SK-N-SH (cell line): ENCODE data around the gene NNT. TPM values are rescaled to one million over a fixed set of nuclear protein-coding genes. Genes with fewer than 3 reads are reported as not detected.

ENCODE experiments used
- CTCF ChIA-PET: fragments of 300-600, 350-600 bp; formaldehyde crosslinking; extraction: SDS; loops from one replicate; lab custom pipeline; 2021; lab: Yijun Ruan, JAX
- POLR2A ChIA-PET: fragments of 350-600 bp; sonication (Branson Sonifier 250); formaldehyde crosslinking; extraction: SDS; loops from one replicate; lab custom pipeline; 2020; ENCODE audit warnings: antibody characterized with exemption, inconsistent platforms; lab: Yijun Ruan, JAX
- DNase-seq: peaks from one replicate; pipeline ENCODE4 v3.0.0; 2012
- H2AFZ ChIP-seq: fragments of 200-600 bp; sonication (generic); 2 replicates; pipeline ENCODE4 v1.8.1; 2016; ENCODE audit warnings: antibody characterized with exemption, mild to moderate bottlenecking, low read depth
- H3F3A ChIP-seq: fragments of 200-600 bp; sonication (generic); replicated peaks from 2 replicates; pipeline ENCODE3; 2016; ENCODE audit warnings: antibody characterized with exemption, mild to moderate bottlenecking; ENCODE audit not compliant: insufficient read depth
- H3K27ac ChIP-seq, 2 experiments: fragments of 200-500 bp in 1 of 2; fragments of 200-600 bp in 1 of 2; sonication (Bioruptor generic) in 1 of 2; sonication (generic), shearing (Covaris generic) in 1 of 2; 2 replicates each; pipeline versions ENCODE4 v1.5.1 to v1.6.1; 2014 to 2016; ENCODE audit warnings: low read depth in 2 of 2, inconsistent platforms in 1 of 2, low read length in 1 of 2, mild to moderate bottlenecking in 1 of 2, mixed read lengths in 1 of 2
- H3K27me3 ChIP-seq: fragments of 200-600 bp; sonication (generic), shearing (Covaris generic); 2 replicates; pipeline ENCODE4 v1.6.1; 2016; ENCODE audit warnings: mixed run types; ENCODE audit not compliant: insufficient read depth
- H3K36me3 ChIP-seq, 2 experiments: fragments of 200-500 bp in 1 of 2; fragments of 200-600 bp in 1 of 2; sonication (Bioruptor generic) in 1 of 2; sonication (generic) in 1 of 2; replicated peaks in 1 of 2; 2 replicates each; pipeline versions ENCODE3 to v1.5.1; 2014 to 2016; ENCODE audit warnings: low read length in 1 of 2, mild to moderate bottlenecking in 1 of 2; ENCODE audit not compliant: insufficient read depth in 2 of 2, control insufficient read depth in 1 of 2
- H3K4me1 ChIP-seq, 2 experiments: fragments of 200-500 bp in 1 of 2; fragments of 200-600 bp in 1 of 2; sonication (Bioruptor generic) in 1 of 2; sonication (generic), shearing (Covaris generic) in 1 of 2; 2 replicates each; pipeline versions ENCODE4 v1.5.1 to v1.6.1; 2014 to 2016; ENCODE audit warnings: low read depth in 1 of 2, low read length in 1 of 2, mixed run types in 1 of 2; ENCODE audit not compliant: insufficient read depth in 2 of 2, control insufficient read depth in 1 of 2
- H3K4me2 ChIP-seq: fragments of 200-600 bp; sonication (generic), shearing (Covaris generic); 2 replicates; pipeline ENCODE4 v1.6.1; 2017; ENCODE audit warnings: mixed run types
- H3K4me3 ChIP-seq, 2 experiments: fragments of 200-500 bp in 1 of 2; fragments of 200-600 bp in 1 of 2; sonication (Bioruptor generic) in 1 of 2; sonication (generic), shearing (Covaris generic) in 1 of 2; 2 replicates each; pipeline versions ENCODE4 v1.5.1 to v1.8.1; 2014 to 2016; ENCODE audit warnings: low read depth in 2 of 2, inconsistent platforms in 1 of 2, low read length in 1 of 2, mild to moderate bottlenecking in 1 of 2, mixed read lengths in 1 of 2, moderate library complexity in 1 of 2
- H3K79me2 ChIP-seq: fragments of 200-600 bp; sonication (generic); 2 replicates; pipeline ENCODE4 v1.8.1; 2017; ENCODE audit warnings: mild to moderate bottlenecking; ENCODE audit not compliant: insufficient read depth
- H3K9ac ChIP-seq: fragments of 200-600 bp; sonication (generic); 2 replicates; pipeline ENCODE4 v1.6.1; 2017; ENCODE audit warnings: mixed run types
- H3K9me2 ChIP-seq: fragments of 200-600 bp; sonication (generic); 2 replicates; pipeline ENCODE4 v1.6.1; 2017; ENCODE audit warnings: mixed run types
- H3K9me3 ChIP-seq: fragments of 200-600 bp; sonication (generic); 2 replicates; pipeline ENCODE4 v1.6.1; 2017; ENCODE audit warnings: mixed run types, mild to moderate bottlenecking, moderate library complexity
- H4K20me1 ChIP-seq: fragments of 200-600 bp; sonication (generic); 2 replicates; pipeline ENCODE4 v1.6.1; 2017; ENCODE audit warnings: mild to moderate bottlenecking, mixed run types; ENCODE audit not compliant: insufficient read depth
- CHD2 ChIP-seq: fragments of 150-350 bp; IDR thresholded peaks from 2 replicates; pipeline ENCODE4 v1.6.1; 2018; ENCODE audit warnings: low read length; ENCODE audit not compliant: partially characterized antibody
- ELF1 ChIP-seq: IDR thresholded peaks from 2 replicates; pipeline ENCODE4 v1.4.0; 2012
- EP300 ChIP-seq, 2 experiments: IDR thresholded peaks; 2 replicates each; pipeline versions ENCODE4 v1.4.0 to v1.6.1; 2012; ENCODE audit warnings: borderline replicate concordance in 1 of 2, low read depth in 1 of 2, low read length in 1 of 2
- FOXJ3 ChIP-seq: sonication (generic); formaldehyde crosslinking; IDR thresholded peaks from 2 replicates; pipeline ENCODE4 v1.5.1; 2020; ENCODE audit warnings: mild to moderate bottlenecking, missing genetic modification reagents
- FOXM1 ChIP-seq: IDR thresholded peaks from 2 replicates; pipeline ENCODE4 v1.4.0; 2012; ENCODE audit warnings: low read depth, mild to moderate bottlenecking
- GATA2 ChIP-seq: sonication (generic); formaldehyde crosslinking; IDR thresholded peaks from 2 replicates; pipeline ENCODE4 v1.5.0; 2020; ENCODE audit warnings: mild to moderate bottlenecking, missing genetic modification reagents
- JUND ChIP-seq: IDR thresholded peaks from 2 replicates; pipeline ENCODE4 v1.4.0; 2012
- MEF2A ChIP-seq: IDR thresholded peaks from 2 replicates; pipeline ENCODE4 v1.4.0; 2012; ENCODE audit warnings: low read depth, borderline replicate concordance
- POLR2AphosphoS5 ChIP-seq: IDR thresholded peaks from 2 replicates; pipeline ENCODE4 v1.6.1; 2012; ENCODE audit warnings: low read depth, low read length
- RAD21 ChIP-seq: IDR thresholded peaks from 2 replicates; pipeline ENCODE4 v1.6.1; 2012; ENCODE audit warnings: mild to moderate bottlenecking, low read length
- RFX5 ChIP-seq: IDR thresholded peaks from 2 replicates; pipeline ENCODE4 v1.6.1; 2012; ENCODE audit warnings: mild to moderate bottlenecking, improper control_type of control experiment, low read length
- RXRA ChIP-seq: IDR thresholded peaks from 2 replicates; pipeline ENCODE4 v1.4.0; 2012; ENCODE audit warnings: low read depth, mild to moderate bottlenecking, borderline replicate concordance
- SIN3A ChIP-seq: IDR thresholded peaks from 2 replicates; pipeline ENCODE4 v1.6.1; 2012; ENCODE audit warnings: low read depth, mild to moderate bottlenecking, low read length, moderate library complexity, borderline replicate concordance
- SMC3 ChIP-seq: IDR thresholded peaks from 2 replicates; pipeline ENCODE4 v1.6.1; 2012; ENCODE audit warnings: low read depth, low read length, improper control_type of control experiment
- TCF12 ChIP-seq: IDR thresholded peaks from 2 replicates; pipeline ENCODE4 v1.4.0; 2012
- TEAD4 ChIP-seq: IDR thresholded peaks from 2 replicates; pipeline ENCODE4 v1.4.0; 2012; ENCODE audit warnings: mild to moderate bottlenecking, borderline replicate concordance; ENCODE audit not compliant: insufficient read depth
- WGBS: methylation state at CpG from one replicate; pipeline ENCODE4 v1.1.6; 2017; ENCODE audit warnings: low lambda C conversion rate; 5-methylcytosine and 5-hydroxymethylcytosine counted together
- polyA plus RNA-seq, 3 experiments: library from polyadenylated mRNA; depleted of rRNA; stranded (reverse); fragments of >200 nt; gene quantifications; 2 replicates each; pipeline ENCODE4 v1.2.3, GENCODE V29; 2012
- TF ChIP-seq, protein P1 (sequence below): IDR thresholded peaks from 2 replicates; pipeline ENCODE4 v1.6.1; 2012; ENCODE audit warnings: mild to moderate bottlenecking, low read depth, low read length, moderate library complexity
- TF ChIP-seq, protein P2 (sequence below): IDR thresholded peaks from 2 replicates; pipeline ENCODE4 v1.4.0; 2012; ENCODE audit warnings: low read depth, borderline replicate concordance

NNT gene
- polyA plus RNA-seq, 1 of the 3 experiments (the other 2 are of a cell fraction), result 21.9 TPM

- H3K27me3 ChIP-seq, result no peaks in the 10 kb centered on the region
- TF ChIP-seq RAD21, result no peak
- TF ChIP-seq FOXJ3 (CRISPR knock-in tag), result no peak
- TF ChIP-seq FOXM1, result no peak
- TF ChIP-seq RFX5, result no peak
- TF ChIP-seq, protein P1, sequence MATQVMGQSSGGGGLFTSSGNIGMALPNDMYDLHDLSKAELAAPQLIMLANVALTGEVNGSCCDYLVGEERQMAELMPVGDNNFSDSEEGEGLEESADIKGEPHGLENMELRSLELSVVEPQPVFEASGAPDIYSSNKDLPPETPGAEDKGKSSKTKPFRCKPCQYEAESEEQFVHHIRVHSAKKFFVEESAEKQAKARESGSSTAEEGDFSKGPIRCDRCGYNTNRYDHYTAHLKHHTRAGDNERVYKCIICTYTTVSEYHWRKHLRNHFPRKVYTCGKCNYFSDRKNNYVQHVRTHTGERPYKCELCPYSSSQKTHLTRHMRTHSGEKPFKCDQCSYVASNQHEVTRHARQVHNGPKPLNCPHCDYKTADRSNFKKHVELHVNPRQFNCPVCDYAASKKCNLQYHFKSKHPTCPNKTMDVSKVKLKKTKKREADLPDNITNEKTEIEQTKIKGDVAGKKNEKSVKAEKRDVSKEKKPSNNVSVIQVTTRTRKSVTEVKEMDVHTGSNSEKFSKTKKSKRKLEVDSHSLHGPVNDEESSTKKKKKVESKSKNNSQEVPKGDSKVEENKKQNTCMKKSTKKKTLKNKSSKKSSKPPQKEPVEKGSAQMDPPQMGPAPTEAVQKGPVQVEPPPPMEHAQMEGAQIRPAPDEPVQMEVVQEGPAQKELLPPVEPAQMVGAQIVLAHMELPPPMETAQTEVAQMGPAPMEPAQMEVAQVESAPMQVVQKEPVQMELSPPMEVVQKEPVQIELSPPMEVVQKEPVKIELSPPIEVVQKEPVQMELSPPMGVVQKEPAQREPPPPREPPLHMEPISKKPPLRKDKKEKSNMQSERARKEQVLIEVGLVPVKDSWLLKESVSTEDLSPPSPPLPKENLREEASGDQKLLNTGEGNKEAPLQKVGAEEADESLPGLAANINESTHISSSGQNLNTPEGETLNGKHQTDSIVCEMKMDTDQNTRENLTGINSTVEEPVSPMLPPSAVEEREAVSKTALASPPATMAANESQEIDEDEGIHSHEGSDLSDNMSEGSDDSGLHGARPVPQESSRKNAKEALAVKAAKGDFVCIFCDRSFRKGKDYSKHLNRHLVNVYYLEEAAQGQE, result no peak
- TF ChIP-seq TCF12, result no peak
- no peak for TF ChIP-seq CHD2
- CTCF ChIA-PET, result no interaction called here
- H3K9ac ChIP-seq, result no peak overlapping the region
- POLR2A ChIA-PET, result no interaction called here
- WGBS, result 86% methylated on average over 2 of the region's 2 CpGs
- no peaks in the 10 kb centered on the region for H4K20me1 ChIP-seq
- no peaks in the 10 kb centered on the region for H3K79me2 ChIP-seq
- no peak for DNase-seq
- H3K9me2 ChIP-seq, result no peaks in the 10 kb centered on the region
- H3K4me1 ChIP-seq, result no peaks in the 10 kb centered on the region; a peak in 1 of 4 replicates
- H2AFZ ChIP-seq, result no peak overlapping the region
- H3K36me3 ChIP-seq, result peaks cover 4 to 20% of the 10 kb centered on the region in 2 experiments
- H3K27ac ChIP-seq, result no peak overlapping the region
- H3K9me3 ChIP-seq, result no peaks in the 10 kb centered on the region
- no peak overlapping the region for H3K4me2 ChIP-seq
- no peak overlapping the region for H3K4me3 ChIP-seq
- peaks cover 3% of the 10 kb centered on the region for H3F3A ChIP-seq
These were observed 35.1 kb downstream of the NNT start for GRCh38 chr5:43638107-43638506.

DNA sequence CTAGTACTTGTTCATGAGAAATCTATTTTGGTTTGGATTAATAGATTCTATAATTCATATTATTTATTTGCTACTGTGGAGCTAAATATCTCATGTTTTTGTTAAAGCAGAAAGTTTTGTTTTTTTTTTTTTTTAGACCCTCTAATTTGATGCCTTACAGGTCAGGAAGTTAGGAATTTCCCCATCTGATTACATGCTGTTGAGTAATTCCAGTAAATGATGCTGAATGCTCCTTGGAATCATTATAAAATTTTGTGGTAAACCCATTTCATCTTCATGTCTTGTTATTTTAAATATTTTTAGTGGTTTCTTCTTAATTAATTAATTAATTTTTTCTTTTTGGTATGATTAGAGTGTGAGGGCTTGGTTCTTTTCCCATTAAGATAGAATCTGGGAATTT lies 35.6 kb downstream of the NNT start:
- no peaks in the 10 kb centered on the region for H3K9me2 ChIP-seq
- no peaks in the 10 kb centered on the region for H4K20me1 ChIP-seq
- no peaks in the 10 kb centered on the region for H3K27me3 ChIP-seq
- DNase-seq, result no peak
- no peaks in the 10 kb centered on the region; a peak in 1 of 4 replicates for H3K4me1 ChIP-seq
- no peak overlapping the region for H3K4me3 ChIP-seq
- peaks cover 3% of the 10 kb centered on the region for H3F3A ChIP-seq
- POLR2A ChIA-PET, result no interaction called here
- no peaks in the 10 kb centered on the region for H3K79me2 ChIP-seq
- H3K9ac ChIP-seq, result no peak overlapping the region
- peaks cover 4 to 18% of the 10 kb centered on the region in 2 experiments for H3K36me3 ChIP-seq
- CTCF ChIA-PET, result no interaction called here
- no peaks in the 10 kb centered on the region for H3K9me3 ChIP-seq
- H3K27ac ChIP-seq, result no peak overlapping the region
- H3K4me2 ChIP-seq, result no peak overlapping the region
- TF ChIP-seq JUND (no peak), CHD2 (no peak), SMC3 (no peak), GATA2 (no peak), EP300 (IDR thresholded peaks at IDR 0.05; ENCODE audit: borderline replicate concordance in 1 of 2, low read depth in 1 of 2, low read length in 1 of 2) (no peak), POLR2AphosphoS5 (no peak), RXRA (no peak), RFX5 (no peak), MEF2A (no peak), TCF12 (no peak), ELF1 (no peak), SIN3A (no peak), FOXM1 (no peak), TEAD4 (no peak), FOXJ3 (CRISPR knock-in tag) (no peak)
- TF ChIP-seq, protein P2, sequence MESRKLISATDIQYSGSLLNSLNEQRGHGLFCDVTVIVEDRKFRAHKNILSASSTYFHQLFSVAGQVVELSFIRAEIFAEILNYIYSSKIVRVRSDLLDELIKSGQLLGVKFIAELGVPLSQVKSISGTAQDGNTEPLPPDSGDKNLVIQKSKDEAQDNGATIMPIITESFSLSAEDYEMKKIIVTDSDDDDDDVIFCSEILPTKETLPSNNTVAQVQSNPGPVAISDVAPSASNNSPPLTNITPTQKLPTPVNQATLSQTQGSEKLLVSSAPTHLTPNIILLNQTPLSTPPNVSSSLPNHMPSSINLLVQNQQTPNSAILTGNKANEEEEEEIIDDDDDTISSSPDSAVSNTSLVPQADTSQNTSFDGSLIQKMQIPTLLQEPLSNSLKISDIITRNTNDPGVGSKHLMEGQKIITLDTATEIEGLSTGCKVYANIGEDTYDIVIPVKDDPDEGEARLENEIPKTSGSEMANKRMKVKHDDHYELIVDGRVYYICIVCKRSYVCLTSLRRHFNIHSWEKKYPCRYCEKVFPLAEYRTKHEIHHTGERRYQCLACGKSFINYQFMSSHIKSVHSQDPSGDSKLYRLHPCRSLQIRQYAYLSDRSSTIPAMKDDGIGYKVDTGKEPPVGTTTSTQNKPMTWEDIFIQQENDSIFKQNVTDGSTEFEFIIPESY, result no peak
- TF ChIP-seq, protein P1, result no peak
- no peak overlapping the region for H2AFZ ChIP-seq
